Skeletal muscle tissue (tissue), 4 donors: ENCODE data around the gene ADAM15. TPM values are rescaled to one million over a fixed set of nuclear protein-coding genes. Genes with fewer than 3 reads are reported as not detected.

Source experiments
- H3K27ac ChIP-seq: one replicate; pipeline ENCODE4 v1.7.0; 2013; ENCODE audit warnings: mild to moderate bottlenecking, low read depth, low read length, inconsistent platforms
- H3K27me3 ChIP-seq, 3 donors: one replicate each; pipeline ENCODE4 v1.7.0; 2013; ENCODE audit warnings: low read length in 3 of 3; ENCODE audit not compliant: control insufficient read depth in 3 of 3, insufficient read depth in 3 of 3
- H3K36me3 ChIP-seq, 3 donors: one replicate each; pipeline ENCODE4 v1.7.0; 2013; ENCODE audit warnings: low read length in 3 of 3; ENCODE audit not compliant: control insufficient read depth in 3 of 3, insufficient read depth in 3 of 3
- H3K4me1 ChIP-seq, 3 donors: one replicate each; pipeline ENCODE4 v1.7.0; 2013; ENCODE audit warnings: low read length in 3 of 3, mild to moderate bottlenecking in 3 of 3; ENCODE audit not compliant: control insufficient read depth in 3 of 3, insufficient read depth in 3 of 3
- H3K4me3 ChIP-seq, 3 donors: one replicate each; pipeline ENCODE4 v1.7.0; 2013; ENCODE audit warnings: low read length in 3 of 3
- H3K9ac ChIP-seq, 3 donors: one replicate each; pipeline ENCODE4 v1.7.0; 2013; ENCODE audit warnings: low read length in 3 of 3, mild to moderate bottlenecking in 3 of 3, moderate library complexity in 2 of 3, low read depth in 1 of 3
- H3K9me3 ChIP-seq, 3 donors: one replicate each; pipeline ENCODE4 v1.7.0; 2013; ENCODE audit warnings: low read length in 3 of 3; ENCODE audit not compliant: control insufficient read depth in 3 of 3
- total RNA-seq: library from RNA; depleted of rRNA; stranded (reverse); fragments of >200 nt; gene quantifications from one replicate; pipeline ENCODE4 v1.2.3, GENCODE V29; 2014
- donor health status: Osteomylitis.

Gene ADAM15
- total RNA-seq, 1 donor from 2014 or later = 33.9 TPM

GRCh38 chr1:155017946-155018316 is 33.2 kb upstream of the ADAM15 start:
- peak overlapping the region; percentile 91 for H3K27ac ChIP-seq
- H3K4me3 ChIP-seq = peak overlapping the region; percentile 48 to 74 (median 73)
- no peaks in the 10 kb centered on the region for H3K27me3 ChIP-seq
- H3K4me1 ChIP-seq = peaks cover 19 to 36% (median 23%) of the 10 kb centered on the region in 3 donors
- no peaks in the 10 kb centered on the region for H3K9me3 ChIP-seq
- peak overlapping the region; percentile 46 to 80 (median 51) for H3K9ac ChIP-seq
- H3K36me3 ChIP-seq = peaks cover 12 to 21% (median 13%) of the 10 kb centered on the region in 3 donors

GRCh38 chr1:155018617-155019348 is 32.3 kb upstream of the ADAM15 start:
- no peak overlapping the region for H3K4me3 ChIP-seq
- peaks cover 14 to 31% (median 18%) of the 10 kb centered on the region in 3 donors for H3K4me1 ChIP-seq
- no peaks in the 10 kb centered on the region for H3K9me3 ChIP-seq
- no peak overlapping the region for H3K9ac ChIP-seq
- H3K27ac ChIP-seq = no peak overlapping the region
- no peaks in the 10 kb centered on the region for H3K27me3 ChIP-seq
- H3K36me3 ChIP-seq = peaks cover 11 to 20% (median 13%) of the 10 kb centered on the region in 3 donors

DNA sequence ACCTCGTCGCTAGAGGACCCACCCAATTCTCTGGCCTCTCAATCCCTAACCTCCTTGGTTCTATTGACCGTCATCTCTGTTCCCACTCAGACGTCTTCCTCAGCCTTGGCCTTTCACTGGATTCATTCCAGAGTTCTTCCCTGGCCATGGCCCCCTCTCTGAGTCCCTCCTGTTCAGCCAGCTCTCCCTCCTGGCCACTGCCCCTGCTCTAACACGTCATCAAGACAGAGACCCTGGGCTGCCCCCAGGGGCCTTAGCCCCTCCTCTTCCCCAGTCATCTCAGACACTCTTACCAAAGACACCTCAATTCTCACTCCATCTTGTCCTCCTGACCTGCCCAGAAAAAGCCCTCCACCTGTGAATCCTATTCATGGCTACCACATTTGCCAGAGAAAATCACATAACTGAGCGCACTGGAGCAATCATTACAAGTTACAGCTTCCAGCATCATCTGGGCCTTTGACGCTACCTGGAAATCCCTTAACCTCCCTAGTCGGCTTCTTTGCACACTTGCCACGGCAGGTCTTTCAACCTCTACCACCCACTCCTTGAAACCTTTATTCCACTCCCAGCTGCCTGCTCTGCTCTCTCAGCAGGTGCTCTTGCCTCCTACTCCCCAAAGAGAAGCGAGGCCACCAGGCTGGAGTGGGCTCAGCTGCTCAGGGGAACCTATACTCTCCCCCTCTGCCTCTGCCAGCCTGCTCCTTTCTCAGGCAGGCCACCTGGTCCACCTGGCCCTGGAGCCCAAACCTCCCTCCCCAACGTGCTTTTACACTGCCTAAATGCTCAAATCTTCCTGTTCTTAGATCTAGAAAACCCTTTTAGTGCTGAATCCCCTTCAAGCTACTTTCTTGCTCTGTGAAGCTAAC is 31.5 kb upstream of the ADAM15 start:
- Histone ChIP-seq H3K27me3 (no peaks in the 10 kb centered on the region), H3K36me3 (peaks cover 3 to 16% (median 13%) of the 10 kb centered on the region in 3 donors), H3K4me3 (no peak overlapping the region), H3K27ac (no peak overlapping the region), H3K9ac (no peak overlapping the region), H3K4me1 (peaks cover 14 to 31% (median 15%) of the 10 kb centered on the region in 3 donors), H3K9me3 (no peaks in the 10 kb centered on the region)

GRCh38 chr1:155022136-155022926 is 28.8 kb upstream of the ADAM15 start:
- no peak overlapping the region for H3K27ac ChIP-seq
- H3K27me3 ChIP-seq = no peaks in the 10 kb centered on the region
- no peak overlapping the region for H3K4me3 ChIP-seq
- peak overlapping the region in 1 of 3 donors; percentile 35 for H3K9ac ChIP-seq
- peaks cover 6 to 16% (median 7%) of the 10 kb centered on the region in 3 donors for H3K4me1 ChIP-seq
- no peaks in the 10 kb centered on the region for H3K9me3 ChIP-seq
- no peaks in the 10 kb centered on the region for H3K36me3 ChIP-seq

DNA sequence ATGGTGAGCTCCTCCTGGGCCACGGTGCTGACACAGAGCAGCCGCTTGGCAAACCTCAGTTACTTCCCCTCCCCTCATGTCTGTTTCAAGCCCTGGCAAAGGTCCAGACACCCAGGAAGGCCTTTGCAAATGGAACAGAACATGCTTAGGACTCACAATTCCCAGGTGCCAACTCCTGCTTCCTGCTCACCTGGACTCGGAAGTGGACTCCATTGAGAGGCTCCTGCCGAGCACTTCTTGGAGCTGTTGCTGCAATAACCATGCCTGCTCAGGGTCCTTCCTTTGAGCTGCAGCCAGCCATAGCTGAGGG is 28.2 kb upstream of the ADAM15 start:
- H3K36me3 ChIP-seq = no peaks in the 10 kb centered on the region
- no peak overlapping the region for H3K27ac ChIP-seq
- H3K9me3 ChIP-seq = no peaks in the 10 kb centered on the region
- H3K27me3 ChIP-seq = no peaks in the 10 kb centered on the region
- no peak overlapping the region for H3K4me3 ChIP-seq
- peak overlapping the region in 1 of 3 donors; percentile 35 for H3K9ac ChIP-seq
- H3K4me1 ChIP-seq = peaks cover 2 to 10% (median 3%) of the 10 kb centered on the region in 3 donors

DNA sequence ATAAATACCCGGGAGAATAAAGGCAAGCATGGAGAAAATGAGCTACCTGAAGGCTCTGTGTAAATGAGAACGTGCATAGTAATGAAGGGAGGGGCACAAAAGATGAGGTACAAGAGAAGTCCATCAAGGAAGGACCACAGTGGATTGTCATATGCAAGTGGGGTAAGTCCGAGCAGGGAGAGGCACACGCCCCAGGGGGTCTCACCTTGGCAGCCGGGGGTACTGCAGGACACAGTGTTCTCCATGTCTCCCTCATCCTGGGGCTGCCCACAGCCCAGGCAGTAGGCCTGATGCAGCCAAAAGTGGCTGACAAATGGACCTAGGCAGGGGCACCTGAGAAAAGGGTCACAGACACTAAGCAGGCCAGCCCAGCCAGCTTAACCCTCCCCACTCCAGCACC is 27.5 kb upstream of the ADAM15 start:
- Histone ChIP-seq H3K9ac (no peak overlapping the region), H3K27ac (no peak overlapping the region)

DNA sequence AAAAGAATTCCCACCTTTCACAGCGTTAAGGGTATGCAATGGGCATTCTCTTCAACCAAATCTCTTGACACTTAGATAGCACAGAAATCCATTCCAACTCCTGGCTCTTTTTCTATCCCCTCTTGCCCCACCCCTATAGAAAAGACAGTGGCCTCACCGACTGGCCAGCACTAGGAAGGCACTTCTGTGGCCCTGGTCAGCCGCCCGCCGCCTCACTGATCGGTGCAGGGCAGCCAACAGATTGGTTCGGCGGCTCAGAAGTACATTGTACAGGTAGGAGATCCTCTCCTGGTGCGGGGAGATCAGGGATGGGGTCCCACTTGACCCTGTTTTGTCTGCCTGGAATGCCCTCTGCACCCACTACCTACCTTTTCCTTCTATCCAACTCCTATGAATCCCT is 26.8 kb upstream of the ADAM15 start:
- H3K9ac ChIP-seq = no peak overlapping the region
- no peaks in the 10 kb centered on the region for H3K36me3 ChIP-seq
- no peaks in the 10 kb centered on the region for H3K4me1 ChIP-seq
- H3K27ac ChIP-seq = no peak overlapping the region
- H3K27me3 ChIP-seq = no peaks in the 10 kb centered on the region
- no peaks in the 10 kb centered on the region for H3K9me3 ChIP-seq
- no peak overlapping the region for H3K4me3 ChIP-seq

More for the DNA sequence above, 27.5 kb upstream of the ADAM15 start:
- Histone ChIP-seq H3K36me3 (no peaks in the 10 kb centered on the region), H3K27me3 (no peaks in the 10 kb centered on the region), H3K4me1 (peaks cover 0 to 4% (median 0%) of the 10 kb centered on the region in 3 donors), H3K4me3 (no peak overlapping the region), H3K9me3 (no peaks in the 10 kb centered on the region)

GRCh38 chr1:155026154-155026553 is 25.0 kb upstream of the ADAM15 start:
- no peaks in the 10 kb centered on the region for H3K36me3 ChIP-seq
- no peak overlapping the region for H3K9ac ChIP-seq
- no peak overlapping the region for H3K4me3 ChIP-seq
- no peaks in the 10 kb centered on the region for H3K27me3 ChIP-seq
- H3K27ac ChIP-seq = no peak overlapping the region
- H3K9me3 ChIP-seq = no peaks in the 10 kb centered on the region
- H3K4me1 ChIP-seq = no peaks in the 10 kb centered on the region

- Histone ChIP-seq H3K4me1 (no peaks in the 10 kb centered on the region), H3K9ac (no peak overlapping the region), H3K27ac (no peak overlapping the region), H3K4me3 (no peak overlapping the region), H3K9me3 (no peaks in the 10 kb centered on the region), H3K27me3 (no peaks in the 10 kb centered on the region), H3K36me3 (no peaks in the 10 kb centered on the region)
Measured at GRCh38 chr1:155026588-155026987, 24.5 kb upstream of the ADAM15 start.
